Measurements from ENCODE around the gene ARMC9. TPM values are rescaled to one million over a fixed set of nuclear protein-coding genes. Genes with fewer than 3 reads are reported as not detected.

Gene ARMC9
- total RNA-seq, 4 donors from 2014 or later = 11.5 to 59.5 (median 14.4) TPM

GRCh38 chr2:231359441-231359840 is 161.0 kb downstream of the ARMC9 start:
- no peak overlapping the region for H3K27ac ChIP-seq
- TF ChIP-seq EP300 (IDR thresholded peaks at IDR 0.05; ENCODE audit: low read depth) (no peak), POLR2A (IDR thresholded peaks at IDR 0.05) (no peak), CTCF (IDR thresholded peaks at IDR 0.05) (no peak), POLR2AphosphoS5 (IDR thresholded peaks at IDR 0.05) (no peak)
- DNase-seq = no peak

GRCh38 chr2:231359948-231360347 is 161.5 kb downstream of the ARMC9 start:
- peaks cover 0 to 5% (median 3%) of the 10 kb centered on the region in 4 donors for H3K4me1 ChIP-seq
- no peaks in the 10 kb centered on the region for H3K27me3 ChIP-seq
- WGBS, 2 donors (ENCODE audit: low coverage in 1 of 2) = 95% methylated on average over 11 of the region's 11 CpGs; no CpG with 5 or more reads in 1 of the 2 donors
- no peaks in the 10 kb centered on the region for H3K9me3 ChIP-seq
- H3K4me3 ChIP-seq = no peak overlapping the region
- no peaks in the 10 kb centered on the region for H3K36me3 ChIP-seq
- no peak overlapping the region for H3K27ac ChIP-seq
- in situ Hi-C loops (cut with MboI; ENCODE audit: low pct_ligation_motif_present in 1 of 4, low pct_unique_long_range_greater_than_20kb in 1 of 4, low sequenced_read_pairs in 3 of 4) = no loop called here
- TF ChIP-seq CTCF (IDR thresholded peaks at IDR 0.05) = no peak
- no peak for TF ChIP-seq POLR2A (IDR thresholded peaks at IDR 0.05)
- no peak for TF ChIP-seq POLR2AphosphoS5 (IDR thresholded peaks at IDR 0.05)
- TF ChIP-seq EP300 (IDR thresholded peaks at IDR 0.05; ENCODE audit: low read depth) = no peak
- DNase-seq = peak; percentile 6
- intact Hi-C loops (cut with DNase I; ENCODE audit: low total_unique reads) = no loop called here

More at GRCh38 chr2:231359441-231359840, 161.0 kb downstream of the ARMC9 start:
- H3K9me3 ChIP-seq = no peaks in the 10 kb centered on the region
- intact Hi-C loops (cut with DNase I; ENCODE audit: low total_unique reads) (no loop called here), in situ Hi-C loops (cut with MboI; ENCODE audit: low pct_ligation_motif_present in 1 of 4, low pct_unique_long_range_greater_than_20kb in 1 of 4, low sequenced_read_pairs in 3 of 4) (no loop called here)
- WGBS, 2 donors (ENCODE audit: low coverage in 1 of 2) = 93 to 94% methylated on average over 5 to 10 of the region's 10 CpGs
- H3K27me3 ChIP-seq = no peaks in the 10 kb centered on the region
- no peaks in the 10 kb centered on the region for H3K36me3 ChIP-seq
- no peak overlapping the region for H3K4me3 ChIP-seq
- no peaks in the 10 kb centered on the region for H3K4me1 ChIP-seq

- no peak for TF ChIP-seq EP300 (IDR thresholded peaks at IDR 0.05; ENCODE audit: low read depth)
- TF ChIP-seq CTCF (IDR thresholded peaks at IDR 0.05) = no peak
- no peak for TF ChIP-seq POLR2AphosphoS5 (IDR thresholded peaks at IDR 0.05)
- no peak for TF ChIP-seq POLR2A (IDR thresholded peaks at IDR 0.05)
- no peak for DNase-seq
- Histone ChIP-seq H3K36me3 (no peaks in the 10 kb centered on the region), H3K27me3 (no peaks in the 10 kb centered on the region), H3K27ac (no peak overlapping the region), H3K4me1 (peaks cover 0 to 9% (median 6%) of the 10 kb centered on the region in 4 donors), H3K9me3 (no peaks in the 10 kb centered on the region), H3K4me3 (no peak overlapping the region)
- in situ Hi-C loops (cut with MboI; ENCODE audit: low pct_ligation_motif_present in 1 of 4, low pct_unique_long_range_greater_than_20kb in 1 of 4, low sequenced_read_pairs in 3 of 4) (no loop called here), intact Hi-C loops (cut with DNase I; ENCODE audit: low total_unique reads) (no loop called here)
- WGBS, 2 donors (ENCODE audit: low coverage in 1 of 2) = 80 to 96% methylated on average over 2 to 10 of the region's 11 CpGs
Observed at GRCh38 chr2:231360401-231360800, 162.0 kb downstream of the ARMC9 start.

GRCh38 chr2:231360881-231361371 is 162.5 kb downstream of the ARMC9 start:
- Histone ChIP-seq H3K36me3 (no peaks in the 10 kb centered on the region), H3K27me3 (no peaks in the 10 kb centered on the region), H3K4me3 (no peak overlapping the region), H3K4me1 (peaks cover 0 to 12% (median 11%) of the 10 kb centered on the region in 4 donors), H3K27ac (no peak overlapping the region), H3K9me3 (no peaks in the 10 kb centered on the region)
- in situ Hi-C loops (cut with MboI; ENCODE audit: low pct_ligation_motif_present in 1 of 4, low pct_unique_long_range_greater_than_20kb in 1 of 4, low sequenced_read_pairs in 3 of 4) (no loop called here), intact Hi-C loops (cut with DNase I; ENCODE audit: low total_unique reads) (no loop called here)
- DNase-seq = peak; percentile 12
- WGBS, 2 donors (ENCODE audit: low coverage in 1 of 2) = 86% methylated on average over 9 of the region's 13 CpGs; no CpG with 5 or more reads in 1 of the 2 donors
- TF ChIP-seq EP300 (IDR thresholded peaks at IDR 0.05; ENCODE audit: low read depth) = no peak
- TF ChIP-seq POLR2AphosphoS5 (IDR thresholded peaks at IDR 0.05) = no peak
- TF ChIP-seq CTCF (IDR thresholded peaks at IDR 0.05) = no peak
- no peak for TF ChIP-seq POLR2A (IDR thresholded peaks at IDR 0.05)
